GM21360 (cell line): ENCODE measurements around the gene MMP7.
A peak's percentile ranks its signal among the peaks of the same experiment; 100 is the strongest.

Source experiments
- ATAC-seq: cut with Tn5 transposase; IDR thresholded peaks from one replicate; pipeline ENCODE4 v1.9.1; 2021; ENCODE audit warnings: mild to moderate bottlenecking, moderate library complexity; ENCODE audit not compliant: unreplicated experiment

The MMP7 gene, protein sequence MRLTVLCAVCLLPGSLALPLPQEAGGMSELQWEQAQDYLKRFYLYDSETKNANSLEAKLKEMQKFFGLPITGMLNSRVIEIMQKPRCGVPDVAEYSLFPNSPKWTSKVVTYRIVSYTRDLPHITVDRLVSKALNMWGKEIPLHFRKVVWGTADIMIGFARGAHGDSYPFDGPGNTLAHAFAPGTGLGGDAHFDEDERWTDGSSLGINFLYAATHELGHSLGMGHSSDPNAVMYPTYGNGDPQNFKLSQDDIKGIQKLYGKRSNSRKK

DNA sequence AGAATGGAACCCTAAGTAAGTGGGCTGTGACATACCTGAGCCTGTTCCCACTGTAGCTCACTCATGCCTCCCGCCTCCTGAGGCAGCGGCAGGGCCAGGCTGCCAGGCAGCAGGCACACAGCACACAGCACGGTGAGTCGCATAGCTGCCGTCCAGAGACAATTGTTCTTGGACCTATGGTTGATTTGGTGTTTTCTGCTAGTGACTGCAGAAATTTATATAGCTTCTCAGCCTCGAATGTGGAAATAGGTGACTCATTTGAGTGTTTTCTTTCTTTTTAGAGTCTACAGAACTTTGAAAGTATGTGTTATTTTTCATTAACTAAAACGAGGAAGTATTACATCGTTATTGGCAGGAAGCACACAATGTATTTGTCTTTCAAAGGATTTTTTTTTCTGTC lies at the start of gene MMP7:
Gene MMP7 (minus strand): TSS at position 190 of the 400 bp plus-strand sequence. CDS start 47 bp downstream, at position 143.
- ATAC-seq = no peak

DNA sequence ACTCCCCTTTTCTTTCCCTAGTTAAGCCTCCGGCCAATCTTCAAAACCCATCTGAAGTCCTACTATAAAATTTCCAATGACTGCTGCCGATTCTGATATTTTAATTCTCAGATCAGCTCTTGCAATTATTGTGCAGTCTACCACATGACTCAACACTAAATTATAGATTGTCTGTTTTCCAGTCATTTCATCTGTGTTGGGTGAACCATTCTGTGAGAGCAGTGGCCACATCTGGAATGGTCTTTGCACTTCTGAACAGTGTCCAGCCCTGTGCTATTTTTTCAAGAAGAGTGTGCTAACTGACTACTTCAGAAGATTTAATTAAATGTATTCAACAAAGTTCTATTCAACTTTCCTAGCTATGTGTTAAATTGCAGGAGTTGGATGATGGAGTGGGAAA lies 47.2 kb upstream of the MMP7 start:
- no peak for ATAC-seq

DNA sequence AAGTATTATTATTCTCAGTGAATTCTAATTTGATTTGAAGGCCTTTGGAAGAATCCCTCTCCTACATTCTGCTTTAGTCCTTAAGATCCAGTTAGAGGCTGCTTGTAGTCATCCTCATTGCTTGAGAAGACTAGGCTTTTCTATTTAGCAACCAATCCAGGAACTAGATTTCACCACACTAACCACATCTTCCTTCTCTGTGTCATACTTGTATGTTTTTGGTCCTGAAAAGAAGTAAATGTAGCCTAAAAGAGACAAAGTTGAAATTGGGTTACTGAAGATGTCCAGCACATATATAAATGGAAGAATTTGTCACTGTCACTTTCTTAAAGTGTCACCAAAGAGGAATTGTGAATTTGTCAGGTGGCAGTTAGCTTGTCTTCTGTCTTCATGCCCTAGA lies 46.6 kb upstream of the MMP7 start:
- ATAC-seq = no peak

DNA sequence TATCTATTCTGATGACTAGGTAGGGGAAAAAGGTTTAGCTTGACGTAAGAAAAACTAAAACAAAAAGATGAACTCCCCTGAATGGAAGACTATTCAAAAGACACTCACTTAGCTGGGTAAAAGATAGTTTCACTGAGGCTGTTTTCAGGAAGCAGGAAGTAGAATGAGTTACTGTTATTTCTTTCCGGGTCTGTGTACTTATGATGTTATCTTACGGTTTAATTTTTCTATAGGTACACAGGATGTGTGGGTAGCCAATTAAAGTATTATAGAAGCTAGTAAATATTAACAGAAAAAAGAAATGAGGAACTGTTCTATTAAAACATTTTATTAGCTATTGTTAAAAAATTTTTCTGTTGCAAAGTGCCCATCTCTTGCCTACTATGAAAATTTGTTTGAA lies 45.8 kb upstream of the MMP7 start:
- ATAC-seq = no peak

DNA sequence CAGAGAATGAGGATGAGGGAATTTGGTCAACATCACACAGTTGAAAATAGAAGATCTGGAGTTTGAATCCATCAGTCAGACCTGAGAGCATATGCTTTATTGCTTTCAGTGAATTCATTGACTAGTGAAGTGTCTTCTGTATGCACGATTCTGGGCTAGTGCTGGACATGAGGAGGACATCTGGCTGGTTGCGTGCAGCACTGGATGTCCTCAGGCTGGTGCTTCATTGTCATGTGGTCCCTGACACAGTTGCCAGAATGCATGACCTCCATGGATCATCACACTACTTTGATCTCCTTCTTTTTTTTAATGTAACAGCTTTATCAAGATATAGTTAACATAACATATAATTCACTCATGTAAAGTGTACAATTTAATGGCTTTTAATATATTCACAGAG lies 44.5 kb upstream of the MMP7 start:
- ATAC-seq = no peak

DNA sequence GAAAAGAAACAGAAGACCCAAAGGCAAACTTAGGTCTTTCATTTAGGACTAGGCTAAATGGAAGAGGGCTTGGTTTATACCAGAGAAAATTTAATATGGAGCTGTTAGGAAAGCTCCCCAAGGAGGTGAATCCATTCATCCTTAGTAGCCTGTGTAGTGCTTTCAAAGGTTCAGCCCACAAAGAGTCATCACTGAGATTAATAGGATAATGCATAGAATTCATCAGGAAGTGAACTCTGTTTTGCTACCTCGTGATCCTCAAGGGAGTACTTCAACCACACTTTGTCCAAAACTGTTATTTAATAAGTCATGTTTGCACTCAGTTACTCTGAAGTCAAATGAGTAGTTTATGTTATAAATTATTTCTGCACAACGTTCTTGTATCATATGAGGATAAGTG lies 43.3 kb upstream of the MMP7 start:
- ATAC-seq = no peak

DNA sequence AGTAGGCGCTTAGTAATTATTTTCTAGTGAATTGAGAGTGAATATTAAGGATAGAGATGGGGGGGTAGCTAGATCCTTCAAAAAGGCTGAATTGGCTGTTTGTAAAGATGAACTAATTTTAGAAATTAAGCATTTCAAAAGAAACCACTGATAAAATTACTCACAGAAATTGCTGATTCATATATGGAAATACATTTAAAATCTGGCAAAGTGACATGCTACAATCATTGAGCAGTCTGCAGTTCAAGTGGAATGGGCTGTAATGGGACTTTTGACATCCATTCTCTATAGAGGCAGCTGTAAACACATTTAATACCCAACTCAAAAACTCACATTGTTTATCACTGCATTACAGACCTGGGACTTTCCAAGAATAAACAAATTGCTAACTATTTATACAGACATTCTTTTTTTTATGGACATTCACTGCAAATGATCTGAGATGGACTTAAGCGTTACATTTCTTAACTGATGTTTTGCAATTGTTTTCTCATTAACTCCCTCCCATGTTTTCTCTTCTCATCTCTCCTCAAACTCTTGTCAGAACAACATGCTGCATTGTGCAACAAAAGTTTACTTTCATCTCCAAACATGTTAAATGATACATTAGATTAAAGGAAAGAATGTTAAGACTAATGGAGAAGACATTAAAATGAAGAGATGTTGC lies 42.1 kb upstream of the MMP7 start:
- no peak for ATAC-seq

DNA sequence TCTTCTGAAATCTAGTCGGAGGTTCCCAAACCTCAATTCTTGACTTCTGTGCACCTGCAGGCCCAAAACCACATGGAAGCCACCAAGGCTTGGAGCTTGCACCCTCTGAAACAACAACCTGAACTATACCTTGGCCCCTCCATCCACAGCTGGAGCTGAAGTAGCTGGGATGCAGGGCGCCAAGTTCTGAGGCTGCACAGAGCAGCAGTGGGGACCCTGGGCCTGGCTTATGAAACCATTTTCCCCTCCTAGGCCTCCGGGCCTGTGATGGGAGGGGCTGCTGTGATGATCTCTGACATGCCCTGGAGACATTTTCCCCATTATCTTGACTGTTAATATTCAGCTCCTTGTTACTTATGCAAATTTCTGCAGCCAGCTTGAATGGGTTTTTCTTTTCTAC lies 38.3 kb upstream of the MMP7 start:
- ATAC-seq = no peak

DNA sequence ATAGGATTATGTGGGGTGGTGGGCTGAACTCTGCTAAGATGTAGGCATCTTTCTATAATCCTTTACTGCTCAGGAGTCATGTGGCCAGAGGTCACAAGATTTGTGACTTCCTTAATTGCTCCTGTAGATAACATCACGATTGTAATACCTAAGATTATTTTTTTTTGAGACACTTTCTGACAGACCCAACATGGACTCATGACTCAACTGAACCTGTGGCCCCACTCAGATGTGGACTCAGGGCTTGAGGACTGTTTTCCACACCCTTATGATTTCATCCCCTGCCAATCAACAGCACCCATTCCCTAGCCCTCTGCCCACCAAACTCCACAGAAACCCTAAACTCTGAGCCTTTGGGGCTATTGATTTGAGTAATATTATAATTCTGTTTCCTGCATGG lies 35.6 kb upstream of the MMP7 start:
- ATAC-seq = no peak

DNA sequence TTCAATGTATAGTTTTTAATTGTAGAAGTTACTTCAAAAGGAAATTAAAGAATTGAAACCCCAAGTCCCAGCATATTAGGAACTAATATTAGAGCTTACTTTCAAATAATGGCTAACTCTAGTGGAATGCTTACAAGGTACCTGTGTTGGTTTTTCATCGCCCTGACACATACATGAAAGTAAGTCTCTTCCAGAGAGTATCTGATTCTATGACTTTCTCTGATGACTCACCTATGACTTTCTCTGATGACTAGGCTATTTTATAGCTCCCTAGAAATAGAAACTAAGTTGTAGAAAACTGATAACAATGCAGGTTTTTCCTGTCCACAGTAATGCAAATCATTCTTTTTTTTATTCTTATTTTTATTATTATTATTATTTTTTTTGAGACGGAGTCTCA lies 33.6 kb upstream of the MMP7 start:
- ATAC-seq = peak; percentile 57

DNA sequence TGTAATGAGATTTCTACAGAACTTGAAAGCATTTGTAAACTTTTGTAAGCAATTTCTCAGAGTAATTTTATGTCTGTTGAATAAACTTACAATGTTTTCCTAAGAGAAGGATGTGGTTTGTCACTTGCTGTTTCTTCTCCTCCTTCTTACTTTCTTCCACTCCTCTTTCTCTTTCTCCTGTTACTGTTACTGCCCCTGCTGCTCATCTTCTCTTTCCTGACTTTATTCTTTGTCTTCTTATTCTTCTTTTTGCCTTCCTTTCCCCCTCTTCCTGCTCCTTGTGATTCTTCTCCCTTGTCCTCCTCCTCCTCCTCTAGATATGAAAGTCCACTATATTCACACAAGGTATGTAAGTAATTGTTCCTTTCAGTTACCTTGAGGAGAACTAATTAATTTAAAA lies 31.1 kb upstream of the MMP7 start:
- no peak for ATAC-seq

DNA sequence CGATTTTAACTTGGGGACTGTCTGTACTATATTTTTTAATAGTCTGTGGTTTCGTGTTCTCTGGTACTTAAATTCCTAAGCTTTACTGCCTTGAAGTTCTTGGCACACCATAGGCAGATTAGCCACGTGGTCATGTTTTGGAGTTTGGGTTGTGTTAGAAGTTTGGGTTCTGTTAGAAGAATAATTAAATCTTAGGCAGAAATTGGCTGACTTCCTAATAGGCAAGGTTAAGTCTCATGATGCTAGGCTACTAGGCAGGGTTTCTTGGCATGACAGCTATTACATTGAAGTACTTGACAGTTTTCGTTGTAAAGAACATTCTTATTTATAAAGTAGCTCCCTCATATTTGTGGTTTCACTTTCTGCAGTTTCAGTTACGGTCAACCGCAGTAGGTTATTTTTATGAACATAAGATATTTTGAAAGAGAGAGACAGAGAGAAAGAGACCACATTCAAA lies 30.0 kb upstream of the MMP7 start:
- ATAC-seq = peak; percentile 73

DNA sequence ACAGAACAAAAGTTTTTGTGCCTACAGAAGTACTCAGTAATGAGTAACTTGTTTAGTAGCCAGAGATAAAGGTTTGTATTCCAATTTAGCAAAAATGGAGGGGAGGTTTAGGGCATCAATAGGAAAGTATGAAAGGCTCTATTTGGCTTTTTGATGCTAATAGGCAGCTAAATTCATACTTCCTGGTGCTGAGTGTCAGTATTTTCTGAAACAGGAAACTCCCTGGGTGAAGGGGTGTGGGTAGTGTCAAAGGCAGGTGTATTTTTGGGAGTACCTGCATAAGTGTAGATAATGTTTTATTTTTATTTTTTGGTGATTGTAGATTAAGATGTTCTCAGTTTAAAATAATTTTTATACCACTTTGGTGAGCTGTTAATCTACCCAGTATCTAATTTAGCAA lies 29.3 kb upstream of the MMP7 start:
- ATAC-seq = peak; percentile 45

DNA sequence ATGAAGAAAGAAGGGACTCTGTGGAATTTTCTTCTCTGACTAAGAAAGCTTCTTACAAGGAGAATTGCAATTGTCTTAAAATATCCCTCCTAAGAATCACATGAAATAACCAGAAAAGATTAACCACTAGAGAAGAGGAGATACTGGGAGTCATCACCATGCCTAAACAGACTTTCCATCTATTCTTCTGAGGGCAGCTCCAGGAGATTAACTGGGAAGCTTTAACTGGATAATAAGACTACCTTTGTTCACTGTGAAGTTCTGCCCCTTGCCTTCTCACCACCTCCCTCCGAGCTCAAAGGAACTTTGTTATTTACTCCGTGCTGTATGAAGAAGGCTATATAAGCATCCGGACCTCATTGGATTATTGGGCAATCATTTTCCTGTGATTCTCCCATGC lies 24.5 kb upstream of the MMP7 start:
- no peak for ATAC-seq

DNA sequence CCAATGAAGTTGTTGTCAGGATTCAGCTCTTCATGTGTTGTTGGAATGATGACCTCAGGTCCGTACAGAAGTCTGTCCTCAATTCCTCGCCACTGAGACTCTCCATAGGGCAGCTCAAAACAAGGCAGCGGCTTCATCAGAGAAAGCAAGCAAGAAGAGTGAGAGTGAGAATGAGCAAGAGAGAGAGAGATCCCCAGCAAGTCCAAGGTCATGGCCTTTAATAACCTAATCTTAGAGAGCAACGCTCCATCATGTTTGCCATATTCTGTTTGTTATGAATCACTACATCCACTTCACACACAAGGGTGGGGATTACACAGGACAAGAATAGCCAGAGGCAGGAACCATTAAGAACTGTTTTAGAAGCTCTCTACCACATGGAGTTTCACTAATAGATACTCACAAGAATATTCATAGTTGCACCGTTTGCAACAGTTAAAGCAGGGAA lies 23.3 kb upstream of the MMP7 start:
- ATAC-seq = peak; percentile 84

DNA sequence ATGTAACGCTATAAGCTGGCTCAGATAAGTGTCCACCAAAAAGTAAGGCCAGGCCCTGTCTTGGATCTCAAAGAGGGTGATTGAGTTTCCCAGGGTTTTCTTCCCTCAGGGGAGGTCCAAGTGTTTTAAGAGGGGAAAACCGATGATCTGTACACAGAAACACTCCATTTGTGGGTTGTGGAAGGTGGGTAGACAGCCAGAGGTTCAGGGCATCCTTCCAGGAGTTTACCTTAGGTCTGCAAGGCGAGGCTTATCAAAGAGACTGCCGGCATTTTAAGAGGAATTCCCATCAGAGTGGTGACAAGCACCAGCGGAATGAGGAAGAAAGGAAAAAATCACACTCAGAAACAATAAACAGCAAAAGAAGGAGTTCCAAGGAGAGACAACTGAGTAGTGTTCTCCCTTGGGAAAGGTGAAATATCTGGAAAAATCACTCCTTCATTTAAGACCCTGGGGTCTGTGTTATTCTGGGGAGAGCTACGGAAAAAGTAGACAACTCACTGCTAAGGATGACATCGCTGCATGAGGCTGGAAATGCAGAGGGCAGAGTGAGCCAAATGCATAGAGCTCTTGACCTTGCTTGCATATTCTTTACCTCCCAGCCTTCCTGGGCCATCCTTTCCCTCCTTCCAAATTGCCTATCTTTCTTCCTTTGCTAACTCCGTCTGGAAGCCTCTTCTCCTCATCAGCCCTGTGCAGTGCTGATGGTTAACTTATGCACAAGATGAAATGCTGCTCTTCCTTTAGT lies 22.1 kb upstream of the MMP7 start:
- ATAC-seq = no peak

DNA sequence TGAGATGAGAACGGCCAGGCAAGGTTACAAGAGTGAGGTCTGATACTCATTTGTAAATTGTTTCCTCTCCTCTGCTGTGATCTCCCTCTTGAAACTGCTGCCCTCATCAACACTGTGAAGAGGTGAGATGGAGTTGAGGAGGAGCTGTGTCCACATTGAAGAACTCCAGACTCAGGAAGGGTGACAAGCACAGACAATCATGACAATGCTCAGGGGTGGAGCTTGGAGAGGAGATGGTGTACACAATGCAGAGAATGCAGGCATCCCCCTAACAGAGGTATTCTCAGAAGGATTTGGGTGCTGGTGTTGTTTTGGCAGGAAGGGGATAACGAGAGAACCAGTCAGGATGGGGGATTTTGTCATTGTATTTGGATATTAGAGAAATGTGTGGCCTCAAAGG lies 21.5 kb upstream of the MMP7 start:
- ATAC-seq = no peak

DNA sequence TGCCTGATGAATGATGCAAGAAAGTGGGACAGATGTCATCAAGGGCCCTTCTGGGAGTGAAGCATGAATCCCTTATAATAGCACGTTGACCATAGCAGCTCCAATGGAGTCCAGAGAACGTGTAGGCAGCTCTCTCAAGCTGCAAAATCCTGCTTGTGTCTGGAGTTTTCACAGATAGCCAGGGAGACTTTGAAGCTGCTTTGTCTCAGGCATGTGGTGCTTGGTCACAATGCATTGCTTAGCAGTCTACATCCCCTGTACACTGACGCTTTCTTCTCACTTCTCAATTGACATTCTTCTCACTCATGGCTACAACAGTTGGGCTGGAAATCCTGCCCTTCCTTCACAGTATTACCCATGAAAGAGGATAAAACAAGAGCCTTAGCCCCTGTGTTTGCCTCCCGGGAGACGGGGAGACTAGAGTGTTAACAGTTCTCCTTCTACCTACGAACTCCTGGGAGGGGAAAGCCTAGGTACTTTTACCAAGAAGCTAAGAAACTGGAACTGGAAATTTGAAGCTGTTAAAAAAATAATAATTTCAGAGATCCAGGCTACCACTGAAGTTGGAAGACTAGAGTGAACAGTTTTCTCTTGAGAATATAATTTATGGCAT lies 20.7 kb upstream of the MMP7 start:
- ATAC-seq = no peak

DNA sequence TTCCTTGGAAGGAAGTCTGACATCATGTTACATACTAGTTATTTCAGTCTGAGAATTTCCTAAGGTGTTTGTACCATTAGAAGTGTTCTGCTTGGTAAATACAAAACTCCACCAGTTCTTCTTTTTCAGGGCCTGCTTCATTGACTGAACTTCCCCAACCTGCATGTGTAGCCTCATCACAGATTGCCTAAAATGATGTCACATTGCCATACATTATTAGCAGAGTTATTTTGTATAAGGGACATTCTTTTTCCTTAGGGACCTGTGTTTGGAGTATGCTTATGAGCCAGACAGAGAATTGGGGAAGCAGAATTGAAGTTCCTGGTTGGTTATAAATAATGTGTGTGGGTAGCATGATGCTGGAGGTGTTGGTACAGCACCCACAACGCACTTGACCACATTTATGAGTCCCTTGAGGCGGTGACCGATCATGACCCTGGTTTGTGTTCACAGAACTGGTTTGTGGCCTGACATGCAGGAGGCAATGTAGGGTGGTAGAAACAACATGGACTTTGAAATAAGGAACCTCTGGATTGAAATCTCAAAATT lies 16.4 kb upstream of the MMP7 start:
- peak; percentile 61 for ATAC-seq

DNA sequence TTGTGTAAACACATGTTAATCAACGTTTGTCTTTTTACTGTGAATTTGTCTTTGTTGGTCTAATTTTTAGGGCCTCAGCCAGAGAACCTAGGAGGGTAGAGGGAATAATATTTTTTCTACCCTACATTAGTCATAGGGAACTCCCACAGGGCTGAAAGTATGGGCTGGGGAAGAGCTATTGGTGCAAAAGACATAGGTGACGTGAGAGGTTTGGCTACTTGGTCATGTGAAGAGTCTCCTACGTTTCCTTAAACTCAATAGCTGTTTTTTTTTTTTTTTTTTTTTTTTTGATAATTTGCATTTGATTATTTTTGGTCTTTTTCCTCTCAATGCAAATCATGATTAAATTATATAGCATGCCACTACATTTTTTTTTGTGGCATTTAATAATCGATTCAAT lies 15.9 kb upstream of the MMP7 start:
- peak; percentile 66 for ATAC-seq

DNA sequence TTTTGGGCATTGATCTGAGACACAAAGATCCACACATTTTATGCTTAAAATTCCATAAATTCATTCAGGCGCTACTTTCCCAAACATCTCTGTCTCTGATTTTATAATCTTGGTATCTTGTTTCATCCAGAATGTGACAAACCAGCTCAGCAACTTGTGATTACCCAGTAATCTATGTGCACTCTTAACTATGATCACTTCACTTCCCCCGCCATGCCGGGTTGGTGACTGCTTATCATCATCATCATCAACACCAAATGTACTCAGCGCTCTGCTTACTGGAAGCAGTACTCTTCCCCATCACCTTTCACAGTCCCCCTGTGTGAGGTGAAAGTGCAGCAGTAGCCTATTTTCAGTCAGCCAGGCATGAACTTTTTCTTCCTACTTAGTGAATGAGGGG lies 15.2 kb upstream of the MMP7 start:
- no peak for ATAC-seq
